ENCODE data around the gene RBKS.

GRCh38 chr2:27920148-27920885 lies 30.1 kb upstream of the RBKS start:
- TF ChIP-seq CTCF (conservative IDR thresholded peaks at IDR 0.05), result no peak
- no peak for TF ChIP-seq EZH2 (IDR thresholded peaks at IDR 0.05; ENCODE audit: low read depth)

Data from PC-9 (cell line).